M059J (cell line): ENCODE measurements around the gene ECE1. TPM values are rescaled to one million over a fixed set of nuclear protein-coding genes. Genes with fewer than 3 reads are reported as not detected.

ENCODE experiments used
- DNase-seq: peaks from one replicate; pipeline ENCODE4 v3.0.0-alpha.2; 2012; ENCODE audit warnings: low read depth
- total RNA-seq: library from RNA; depleted of rRNA; stranded (reverse); fragments of >200 nt; shearing (Covaris generic); gene quantifications from 2 replicates; pipeline ENCODE4 v1.2.3, GENCODE V29; 2014

The ECE1 gene
- total RNA-seq, 1 experiment from 2014 or later: 125 TPM

GRCh38 chr1:21254335-21254951, 35.8 kb downstream of the ECE1 start:
- DNase-seq: no peak

- DNase-seq: peak; percentile 100
These were observed 38.3 kb downstream of the ECE1 start for GRCh38 chr1:21251773-21252471.

- DNase-seq: no peak
These were observed 40.2 kb downstream of the ECE1 start for GRCh38 chr1:21249940-21250493.

GRCh38 chr1:21247892-21248715, 42.2 kb downstream of the ECE1 start:
- no peak for DNase-seq

DNA sequence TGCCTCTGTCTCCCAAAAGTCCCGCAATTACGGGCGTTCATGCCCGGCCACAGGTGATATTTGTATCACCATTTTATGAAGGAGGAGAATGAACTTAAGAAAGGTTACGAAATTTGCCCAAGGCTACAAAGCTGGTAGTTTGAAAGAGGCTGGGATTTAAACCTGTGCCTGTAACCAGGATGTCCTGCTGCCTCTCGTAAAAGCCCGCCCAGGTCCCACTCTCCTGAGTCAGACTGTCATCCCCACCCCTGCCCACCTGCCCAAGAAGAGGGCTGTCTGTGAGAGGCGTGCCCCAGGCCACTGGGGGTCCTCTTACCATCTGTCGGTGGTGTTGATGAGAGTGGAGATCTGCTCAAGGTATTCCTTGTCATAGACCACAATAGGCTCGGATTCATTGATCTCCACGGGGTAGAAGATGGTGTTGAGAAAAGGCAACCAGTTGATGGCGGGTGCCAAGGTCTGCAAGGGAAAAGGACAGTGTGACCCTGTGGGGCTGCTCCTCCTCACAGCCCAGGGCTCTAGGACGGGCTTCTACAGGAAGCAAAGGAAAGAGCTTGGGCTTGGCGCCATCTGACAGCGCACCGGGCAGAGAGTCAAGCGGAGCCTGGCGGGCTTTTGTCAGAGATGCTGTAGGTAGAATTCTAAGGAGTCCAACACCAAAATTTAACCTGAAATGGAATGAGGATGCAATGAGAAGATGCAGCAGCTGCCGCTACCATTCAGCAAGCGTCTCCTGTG, 43.2 kb downstream of the ECE1 start:
- DNase-seq: no peak

DNA sequence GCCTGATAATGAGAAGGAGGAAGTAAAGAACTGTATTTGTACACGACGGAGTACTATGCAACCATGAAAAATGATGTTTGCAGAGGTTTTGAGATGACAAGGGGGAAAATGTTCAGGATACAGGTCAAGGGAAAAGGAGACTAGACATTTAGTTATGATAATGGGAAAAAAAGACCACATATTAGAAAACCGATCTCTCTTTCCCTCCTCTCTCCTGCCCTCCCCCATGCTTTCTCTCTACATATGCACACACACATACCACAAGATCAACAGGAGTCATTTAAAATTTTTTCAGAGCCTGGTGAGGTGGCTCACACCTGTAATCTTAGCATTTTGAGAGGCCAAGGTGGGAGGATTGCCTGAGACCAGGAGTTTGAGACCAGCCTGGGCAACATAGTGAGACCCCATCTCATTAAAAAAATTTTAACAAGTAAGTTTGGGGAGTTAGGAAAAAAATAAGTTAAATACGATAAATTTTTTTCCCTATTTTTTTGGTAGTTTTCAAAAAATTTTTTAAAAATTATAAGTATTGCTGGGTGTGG, 44.5 kb downstream of the ECE1 start:
- no peak for DNase-seq

GRCh38 chr1:21244986-21245687, 45.1 kb downstream of the ECE1 start:
- no peak for DNase-seq

DNA sequence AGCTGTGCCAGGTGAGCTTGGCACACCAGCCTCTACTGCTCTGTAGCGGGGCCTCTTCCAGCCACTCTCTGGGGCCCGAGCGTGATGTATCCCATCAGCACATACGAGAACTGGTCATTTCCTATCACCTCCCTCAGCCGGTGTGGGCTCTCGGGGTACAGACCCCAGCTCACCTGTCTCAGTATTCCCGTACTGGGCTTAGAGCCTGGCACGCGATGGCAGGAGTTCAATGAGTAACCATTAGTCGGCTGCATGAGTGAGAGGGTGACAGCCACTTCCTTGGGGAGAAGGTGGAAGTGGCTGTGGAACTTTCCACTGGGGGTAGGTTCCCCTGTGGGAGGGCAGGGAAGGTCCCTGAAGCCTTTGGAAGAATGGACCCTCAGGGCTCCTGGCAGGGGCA, 46.1 kb downstream of the ECE1 start:
- DNase-seq: peak; percentile 86

DNA sequence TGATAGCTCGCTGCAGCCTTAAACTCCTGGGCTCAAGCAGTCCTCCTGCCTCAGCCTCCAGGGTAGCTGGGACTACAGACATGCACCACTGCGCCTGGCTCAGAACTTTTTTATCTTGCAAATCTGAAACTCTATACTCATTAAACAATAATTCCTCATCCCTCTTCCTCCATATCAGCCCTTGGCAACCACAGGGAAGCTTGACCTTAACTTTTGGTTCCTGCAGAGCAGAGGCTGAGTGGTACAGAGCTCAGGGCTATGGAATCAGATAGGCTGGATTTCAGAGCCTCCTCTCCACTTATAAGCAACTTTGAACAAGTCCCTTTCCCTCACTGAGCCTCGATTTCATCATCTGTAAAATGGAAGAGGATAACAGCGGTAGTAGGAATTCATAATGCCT, 47.4 kb downstream of the ECE1 start:
- DNase-seq: peak; percentile 76

DNA sequence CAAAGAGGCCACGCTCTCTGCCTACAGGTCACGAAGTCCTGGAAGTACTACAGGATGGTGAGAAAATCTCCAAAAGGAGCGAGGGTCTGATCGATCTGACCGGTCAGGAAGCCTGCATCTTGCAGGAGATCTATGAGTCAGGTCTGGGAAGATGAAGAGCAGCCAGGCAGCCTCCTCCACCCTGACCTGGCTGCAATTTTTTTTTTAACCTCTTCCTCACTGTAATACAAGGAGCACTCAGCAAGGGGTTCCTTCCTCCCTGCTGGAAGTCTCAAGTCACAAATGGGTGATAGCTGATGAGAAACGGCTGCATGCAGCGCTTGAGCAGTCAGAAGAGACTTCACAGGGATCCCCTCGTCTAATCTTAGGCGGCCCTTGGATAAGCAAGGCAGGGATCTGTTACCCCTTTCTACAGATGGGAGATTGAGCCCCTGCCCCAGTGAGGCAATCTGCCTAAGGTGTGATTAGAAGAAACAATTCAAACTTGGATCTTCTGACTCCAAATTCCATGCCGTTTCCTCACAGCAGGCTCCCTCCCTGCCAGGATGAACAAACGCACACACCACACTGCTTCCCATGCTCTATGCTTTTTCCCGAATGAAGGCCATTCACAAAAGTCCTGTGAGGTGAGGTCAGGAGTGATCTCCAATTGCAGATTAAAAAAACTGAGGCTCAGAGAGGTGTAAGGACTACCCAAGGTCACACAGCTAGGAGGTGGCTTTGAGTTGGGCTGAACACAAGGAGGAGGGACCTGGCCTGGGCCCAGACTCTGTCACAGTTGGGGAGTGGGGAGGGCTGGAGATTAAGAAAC, 48.3 kb downstream of the ECE1 start:
- DNase-seq: peak; percentile 54

DNA sequence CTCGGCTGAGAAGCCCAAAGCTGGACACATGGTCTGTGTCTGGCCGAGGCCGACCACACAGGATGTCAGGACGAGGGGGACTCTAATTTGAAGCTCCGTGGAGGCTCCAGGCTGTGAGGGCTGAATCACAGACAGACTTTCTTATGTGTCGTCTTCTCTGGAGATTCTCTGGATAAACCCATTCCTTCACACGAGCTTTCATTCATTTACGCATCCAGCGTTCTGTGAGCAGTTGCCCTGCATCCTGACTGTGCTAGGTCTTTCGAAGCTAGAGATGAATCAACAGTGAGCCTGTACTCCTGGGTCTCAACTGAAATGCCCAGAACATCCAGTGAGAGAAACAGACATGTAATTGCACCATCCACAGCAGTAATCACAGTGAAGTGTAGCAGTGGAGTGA, 49.6 kb downstream of the ECE1 start:
- no peak for DNase-seq

GRCh38 chr1:21239221-21239620, 51.0 kb downstream of the ECE1 start:
- peak; percentile 98 for DNase-seq

- DNase-seq: peak; percentile 100
These were observed 52.0 kb downstream of the ECE1 start for GRCh38 chr1:21238141-21238800.

DNA sequence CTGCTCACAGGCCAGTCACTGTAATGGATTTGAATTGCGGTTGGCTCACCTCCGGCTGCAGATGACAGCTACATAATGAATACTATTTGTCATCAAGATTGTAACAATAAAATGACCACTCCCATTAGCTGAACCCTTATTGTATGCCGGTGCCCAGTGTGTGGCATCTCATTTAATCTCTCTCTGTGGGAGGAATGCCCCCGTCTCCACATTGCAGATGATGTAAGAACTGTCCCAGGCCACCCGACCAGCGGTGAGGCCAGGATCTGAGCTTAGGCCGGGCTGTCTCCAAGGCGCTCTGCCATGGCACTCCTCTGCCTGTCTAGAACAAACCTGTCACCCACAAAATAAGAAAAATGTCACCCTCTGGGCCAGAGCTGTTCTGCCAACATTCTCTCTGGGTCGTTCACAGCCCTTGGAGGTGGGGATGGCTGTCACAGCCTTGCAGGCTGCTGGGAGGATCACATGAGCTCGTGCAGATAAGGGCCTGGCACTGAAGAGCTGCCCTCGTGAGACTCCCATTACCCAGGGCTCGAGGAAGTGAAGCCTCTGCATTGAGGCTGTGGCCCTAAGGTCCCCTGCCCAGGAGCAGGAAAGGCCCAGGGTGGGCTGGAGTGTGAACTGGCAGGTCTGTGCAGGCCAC, 52.7 kb downstream of the ECE1 start:
- no peak for DNase-seq

- DNase-seq: no peak
These were observed 54.1 kb downstream of the ECE1 start for GRCh38 chr1:21236178-21236577.

DNA sequence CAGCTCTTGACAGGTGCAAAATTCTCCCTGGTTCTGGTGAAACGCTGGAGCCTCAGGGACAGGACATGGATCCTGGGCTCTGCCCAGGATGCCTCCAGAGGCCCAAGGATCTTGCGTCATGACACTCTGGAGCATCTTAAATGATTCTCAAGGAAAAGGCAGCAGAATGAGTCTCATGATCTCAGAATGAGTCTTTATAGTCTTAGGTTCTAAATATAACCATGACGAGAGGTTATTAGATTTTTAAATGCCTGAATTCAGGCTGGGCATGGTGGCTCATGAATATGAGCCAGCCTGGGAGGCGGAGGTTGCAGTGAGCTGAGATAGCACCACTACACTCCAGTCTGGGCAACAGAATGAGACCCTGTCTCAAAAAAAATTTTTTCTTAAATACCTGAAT, 55.5 kb downstream of the ECE1 start:
- DNase-seq: peak; percentile 54

DNA sequence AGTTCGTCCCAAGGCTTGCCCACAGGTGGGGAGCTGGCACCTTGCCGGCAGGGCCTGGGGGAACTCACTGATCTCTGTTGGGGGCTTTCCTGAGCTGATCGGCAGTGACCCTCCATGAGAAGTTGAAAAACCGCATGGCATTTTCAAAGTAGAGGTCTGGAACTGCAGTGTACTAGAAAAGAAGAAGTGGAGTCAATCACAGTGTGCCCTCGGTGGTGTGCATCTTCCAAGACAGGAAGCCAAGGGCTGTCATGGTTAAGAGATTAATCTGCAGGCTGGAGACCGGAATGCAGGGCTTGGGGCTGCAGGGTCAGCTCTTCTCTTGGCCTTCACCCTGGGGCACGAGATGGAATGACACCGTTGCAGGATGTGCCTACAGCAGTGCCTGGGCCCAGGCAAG, 56.8 kb downstream of the ECE1 start:
- DNase-seq: no peak

DNA sequence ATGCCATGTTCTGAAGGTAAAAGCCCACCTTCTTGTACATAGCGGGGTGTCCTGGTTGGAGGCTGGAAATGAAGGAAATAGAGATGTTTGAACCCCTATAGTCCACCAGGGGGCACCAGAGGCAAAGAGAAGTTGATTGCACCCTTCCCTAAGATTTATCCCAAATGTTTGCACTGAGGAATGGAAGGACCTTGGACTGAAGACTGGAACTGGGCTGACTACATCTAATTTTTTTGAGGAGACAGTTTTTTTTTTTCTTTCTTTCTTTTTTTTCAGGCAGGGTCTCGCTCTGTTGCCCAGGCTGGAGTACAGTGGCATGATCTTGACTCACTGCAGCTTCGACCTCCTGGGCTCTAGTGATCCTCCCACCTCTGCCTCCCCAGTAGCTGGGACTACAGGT, 58.2 kb downstream of the ECE1 start:
- DNase-seq: peak; percentile 70
